Measurements from ENCODE around the gene CSRNP3. TPM values are rescaled to one million over a fixed set of nuclear protein-coding genes. Genes with fewer than 3 reads are reported as not detected.

The CSRNP3 gene
- 0.20 and 0.73 TPM in 2 replicates for total RNA-seq

GRCh38 chr2:165469417-165469816 lies at the start of gene CSRNP3:
CSRNP3 (plus strand) TSS chr2:165469698; CDS start chr2:165595066, 125,368 bp downstream.

Other genes with a start within 250 kb of the CSRNP3 start
- under 0.01 and 0.20 TPM in 2 replicates for gene SCN2A, start 230.3 kb upstream of the CSRNP3 start, total RNA-seq